H1 (cell line): ENCODE measurements around the gene LRCH1. TPM values are rescaled to one million over a fixed set of nuclear protein-coding genes. Genes with fewer than 3 reads are reported as not detected.

ENCODE experiments used
- CTCF ChIA-PET: fragments of 300-600 bp; sonication (Branson Sonifier 250); formaldehyde crosslinking; loops from one replicate; lab custom pipeline; 2021; ENCODE audit not compliant: partially characterized antibody; lab: Charles Lee
- POLR2A ChIA-PET: fragments of 300-600 bp; sonication (Branson Sonifier 250); formaldehyde crosslinking; loops from one replicate; lab custom pipeline; 2021; ENCODE audit warnings: inconsistent platforms; ENCODE audit not compliant: partially characterized antibody; lab: Charles Lee
- DNase-seq, 2 experiments: peaks; one replicate each; pipeline versions ENCODE4 v3.0.0 to v3.0.0-alpha.2; 2010 to 2022; ENCODE audit warnings: low spot score in 2 of 2, low read depth in 1 of 2, mixed read lengths in 1 of 2
- FAIRE-seq: peaks from 2 replicates; lab custom pipeline; 2011; peaks lifted over from hg19 to GRCh38; lab: Jason Lieb, UNC
- H2AFZ ChIP-seq: 2 replicates; pipeline ENCODE4 v1.8.1; 2012; ENCODE audit warnings: low read length, inconsistent platforms
- H2AK5ac ChIP-seq: 2 replicates; pipeline ENCODE4 v1.6.1; 2013; ENCODE audit warnings: low read depth, low read length
- H2BK120ac ChIP-seq: replicated peaks from 2 replicates; pipeline ENCODE3; 2013; ENCODE audit warnings: low read depth, low read length, inconsistent platforms
- H2BK12ac ChIP-seq: 2 replicates; pipeline ENCODE4 v1.6.1; 2013; ENCODE audit warnings: low read depth, low read length
- H2BK15ac ChIP-seq: 2 replicates; pipeline ENCODE4 v1.6.1; 2013; ENCODE audit warnings: low read length
- H2BK20ac ChIP-seq: 2 replicates; pipeline ENCODE4 v1.6.1; 2013; ENCODE audit warnings: low read length
- H2BK5ac ChIP-seq: 2 replicates; pipeline ENCODE4 v1.6.1; 2013; ENCODE audit warnings: low read depth, low read length
- H3K14ac ChIP-seq: 2 replicates; pipeline ENCODE4 v1.6.1; 2013; ENCODE audit warnings: inconsistent platforms; ENCODE audit not compliant: insufficient read length
- H3K18ac ChIP-seq: 2 replicates; pipeline ENCODE4 v1.6.1; 2013; ENCODE audit warnings: low read length; ENCODE audit errors: extremely low read depth
- H3K23ac ChIP-seq: 2 replicates; pipeline ENCODE4 v1.6.1; 2013; ENCODE audit warnings: inconsistent platforms; ENCODE audit not compliant: insufficient read length
- H3K23me2 ChIP-seq: 2 replicates; pipeline ENCODE4 v1.6.1; 2013; ENCODE audit warnings: low read depth, low read length
- H3K27ac ChIP-seq: 2 replicates; pipeline ENCODE4 v1.6.1; 2011; ENCODE audit warnings: low read depth, low read length, inconsistent platforms
- H3K27me3 ChIP-seq, 4 experiments: replicated peaks in 1 of 4; 1 replicate in 1 of 4; 2 replicates in 3 of 4; pipeline versions ENCODE4 v1.6.1 to v1.8.1; 2011 to 2013; ENCODE audit warnings: low read length in 3 of 4, mild to moderate bottlenecking in 3 of 4, inconsistent platforms in 2 of 4, mixed read lengths in 2 of 4, moderate library complexity in 1 of 4; ENCODE audit not compliant: control insufficient read depth in 3 of 4, insufficient read depth in 3 of 4; ENCODE audit errors: extremely low read depth in 1 of 4
- H3K36me3 ChIP-seq, 4 experiments: 2 replicates each; pipeline versions ENCODE4 v1.6.1 to v1.8.1; 2011 to 2013; ENCODE audit warnings: mild to moderate bottlenecking in 4 of 4, low read length in 3 of 4, moderate library complexity in 2 of 4, control low read depth in 1 of 4, inconsistent platforms in 1 of 4; ENCODE audit not compliant: insufficient read depth in 4 of 4, control insufficient read depth in 2 of 4
- H3K4ac ChIP-seq: replicated peaks from 2 replicates; pipeline ENCODE3; 2013; ENCODE audit warnings: low read length, low read depth, mixed read lengths, inconsistent platforms; ENCODE audit not compliant: insufficient read length
- H3K4me1 ChIP-seq, 4 experiments: replicated peaks in 1 of 4; 1 replicate in 1 of 4; 2 replicates in 3 of 4; pipeline versions ENCODE4 v1.6.1 to v1.8.1; 2011 to 2013; ENCODE audit warnings: low read length in 3 of 4, inconsistent platforms in 2 of 4, mixed read lengths in 1 of 4; ENCODE audit not compliant: insufficient read depth in 4 of 4, control insufficient read depth in 3 of 4
- H3K4me2 ChIP-seq, 2 experiments: 2 replicates each; pipeline versions ENCODE4 v1.6.1 to v1.8.1; 2011 to 2013; ENCODE audit warnings: low read depth in 2 of 2, low read length in 2 of 2, control low read depth in 1 of 2, inconsistent platforms in 1 of 2, mild to moderate bottlenecking in 1 of 2; ENCODE audit not compliant: insufficient read depth in 1 of 2
- H3K4me3 ChIP-seq, 4 experiments: fragments of 200-600, 300-600 bp in 1 of 4; sonication (generic), shearing (Covaris generic), sonication (Bioruptor Twin) in 1 of 4; 2 replicates each; pipeline versions ENCODE4 v1.5.1 to v1.8.1; 2011 to 2016; ENCODE audit warnings: low read length in 4 of 4, low read depth in 3 of 4, control low read depth in 2 of 4, inconsistent platforms in 2 of 4, mild to moderate bottlenecking in 2 of 4, mixed read lengths in 1 of 4, moderate library complexity in 1 of 4; ENCODE audit not compliant: insufficient read depth in 2 of 4; ENCODE audit errors: extremely low read depth in 1 of 4
- H3K56ac ChIP-seq: replicated peaks from 2 replicates; pipeline ENCODE3; 2013; ENCODE audit warnings: low read depth, mild to moderate bottlenecking, mixed read lengths, low read length, inconsistent platforms; ENCODE audit not compliant: insufficient read length
- H3K79me1 ChIP-seq: 2 replicates; pipeline ENCODE4 v1.6.1; 2013; ENCODE audit warnings: low read depth, low read length, control low read depth
- H3K79me2 ChIP-seq, 2 experiments: 2 replicates each; pipeline versions ENCODE4 v1.6.1 to v1.8.1; 2012 to 2013; ENCODE audit warnings: low read length in 2 of 2, mild to moderate bottlenecking in 2 of 2, inconsistent platforms in 1 of 2; ENCODE audit not compliant: insufficient read depth in 2 of 2, control insufficient read depth in 1 of 2
- H3K9ac ChIP-seq, 4 experiments: replicated peaks in 1 of 4; 1 replicate in 1 of 4; 2 replicates in 3 of 4; pipeline versions ENCODE4 v1.6.1 to v1.8.1; 2011 to 2013; ENCODE audit warnings: low read depth in 3 of 4, low read length in 3 of 4, control low read depth in 2 of 4, mild to moderate bottlenecking in 2 of 4, moderate library complexity in 2 of 4, inconsistent platforms in 1 of 4; ENCODE audit errors: extremely low read depth in 1 of 4
- H3K9me3 ChIP-seq, 2 experiments: 2 replicates each; pipeline versions ENCODE4 v1.6.1 to v1.8.1; 2012 to 2013; ENCODE audit warnings: mild to moderate bottlenecking in 2 of 2, moderate library complexity in 2 of 2, control low read depth in 1 of 2, inconsistent platforms in 1 of 2, low read depth in 1 of 2, low read length in 1 of 2, mixed read lengths in 1 of 2; ENCODE audit not compliant: insufficient read depth in 2 of 2
- H4K20me1 ChIP-seq, 2 experiments: replicated peaks in 1 of 2; 2 replicates each; pipeline versions ENCODE3 to v1.8.1; 2011 to 2013; ENCODE audit warnings: inconsistent platforms in 2 of 2, low read length in 2 of 2, mild to moderate bottlenecking in 1 of 2; ENCODE audit not compliant: insufficient read depth in 2 of 2, control insufficient read depth in 1 of 2
- H4K5ac ChIP-seq: 2 replicates; pipeline ENCODE4 v1.6.1; 2013; ENCODE audit warnings: low read length, low read depth, mixed read lengths, inconsistent platforms; ENCODE audit not compliant: insufficient read length
- H4K8ac ChIP-seq: 2 replicates; pipeline ENCODE4 v1.8.0; 2013; ENCODE audit warnings: mild to moderate bottlenecking, moderate library complexity, low read length, inconsistent platforms; ENCODE audit not compliant: insufficient read depth; ENCODE audit errors: extremely low read depth
- H4K91ac ChIP-seq: replicated peaks from 2 replicates; pipeline ENCODE3; 2013; ENCODE audit warnings: low read length, mixed read lengths, inconsistent platforms; ENCODE audit not compliant: insufficient read length
- CBX8 ChIP-seq: fragments of 300-800, 300-1000 bp; sonication (generic); IDR thresholded peaks from 2 replicates; pipeline ENCODE4 v1.7.1; 2016; ENCODE audit warnings: low read depth, low read length, borderline replicate concordance
- FOSL1 ChIP-seq: IDR thresholded peaks from 2 replicates; pipeline ENCODE4 v1.6.1; 2011; ENCODE audit warnings: mild to moderate bottlenecking, low read depth, low read length, moderate library complexity; ENCODE audit not compliant: insufficient read depth
- GABPA ChIP-seq: IDR thresholded peaks from 2 replicates; pipeline ENCODE4 v1.6.1; 2011; ENCODE audit warnings: mild to moderate bottlenecking, low read length, moderate library complexity, borderline replicate concordance; ENCODE audit not compliant: insufficient read depth
- GTF2F1 ChIP-seq: IDR thresholded peaks from 2 replicates; pipeline ENCODE4 v1.6.1; 2012; ENCODE audit warnings: low read depth, low read length, improper control_type of control experiment, borderline replicate concordance
- JUN ChIP-seq: IDR thresholded peaks from 2 replicates; pipeline ENCODE4 v1.6.1; 2011; ENCODE audit warnings: low read depth, mild to moderate bottlenecking, improper control_type of control experiment, low read length
- MAX ChIP-seq: IDR thresholded peaks from 2 replicates; pipeline ENCODE4 v1.6.1; 2012; ENCODE audit warnings: inconsistent platforms
- NANOG ChIP-seq: IDR thresholded peaks from 2 replicates; pipeline ENCODE4 v1.6.1; 2011; ENCODE audit warnings: low read length, low read depth, mild to moderate bottlenecking, inconsistent platforms; ENCODE audit not compliant: insufficient read depth, poor library complexity, severe bottlenecking
- NRF1 ChIP-seq: IDR thresholded peaks from 2 replicates; pipeline ENCODE4 v1.6.1; 2011; ENCODE audit warnings: mild to moderate bottlenecking, low read depth, low read length, improper control_type of control experiment
- RFX5 ChIP-seq: IDR thresholded peaks from 2 replicates; pipeline ENCODE4 v1.6.1; 2011; ENCODE audit warnings: low read depth, low read length, improper control_type of control experiment, borderline replicate concordance
- RNF2 ChIP-seq: fragments of 200-900, 300-1000 bp; sonication (generic); IDR thresholded peaks from 2 replicates; pipeline ENCODE4 v1.7.1; 2016; ENCODE audit warnings: borderline replicate concordance, low read depth, mild to moderate bottlenecking, antibody characterized with exemption, low read length; ENCODE audit not compliant: poor library complexity, severe bottlenecking; ENCODE audit errors: missing control alignments
- SP2 ChIP-seq: IDR thresholded peaks from 2 replicates; pipeline ENCODE4 v1.6.1; 2012; ENCODE audit warnings: mild to moderate bottlenecking, low read length, inconsistent platforms
- TAF1 ChIP-seq: IDR thresholded peaks from 2 replicates; pipeline ENCODE4 v1.6.1; 2011; ENCODE audit warnings: mild to moderate bottlenecking, low read depth, low read length
- TEAD4 ChIP-seq: IDR thresholded peaks from 2 replicates; pipeline ENCODE4 v1.6.1; 2012; ENCODE audit warnings: low read depth, low read length, inconsistent platforms, mixed read lengths
- WGBS, 2 experiments: shearing (Covaris generic) in 1 of 2; methylation state at CpG; one replicate each; pipeline versions ENCODE4 v1.1.6 to v1.1.7; 2013 to 2015; ENCODE audit warnings: low lambda C conversion rate in 2 of 2, mixed read lengths in 2 of 2, inconsistent platforms in 1 of 2, low coverage in 1 of 2, missing lambda C conversion rate in 1 of 2; ENCODE audit not compliant: insufficient replicate concordance in 2 of 2, insufficient coverage in 1 of 2, insufficient read length in 1 of 2; ENCODE audit errors: extremely low coverage in 1 of 2, missing lambda C conversion rate in 1 of 2; 5-methylcytosine and 5-hydroxymethylcytosine counted together
- polyA plus RNA-seq, 7 experiments: library from polyadenylated mRNA; depleted of rRNA in 3 of 7; stranded (reverse) in 5 of 7; unstranded in 2 of 7; fragments of >200 nt in 5 of 7; fragments of 200-250 nt in 2 of 7; gene quantifications; 1 replicate in 5 of 7; 2 replicates in 1 of 7; 4 replicates in 1 of 7; pipeline versions ENCODE4 v1.2.1 to v1.2.3, GENCODE V29; 2011 to 2013; ENCODE audit warnings: missing spikeins in 2 of 7, mixed read lengths in 2 of 7
- total RNA-seq: library from RNA; stranded (reverse); fragmentation: NEBNext Ultra II Directional; extraction: Animal tissue kit (Norgen Biotek cat#: 25700); gene quantifications from 2 replicates; pipeline ENCODE4 v1.2.1, GENCODE V29; 2021

Gene LRCH1
- total and polyA plus RNA-seq, 2 of the 8 experiments (the other 6 are each of a cell fraction or from before 2014, with no cell fraction given): 3.0 to 10.1 TPM

- H3K79me2 ChIP-seq: peaks cover 0 to 3% of the 10 kb centered on the region in 2 experiments; a peak in 1 of 4 replicates
- CTCF ChIA-PET: interaction anchor here (1.2 kb wide), 1 partner anchor 25 kb away, joined by 5 read pairs; no protein-coding TSS in a partner anchor
- TF ChIP-seq FOSL1 (no peak), JUN (no peak), RFX5 (no peak), GABPA (no peak), MAX (no peak), TEAD4 (no peak), TAF1 (no peak), RNF2 (no peak), NANOG (no peak), NRF1 (no peak), SP2 (no peak), GTF2F1 (no peak), CBX8 (no peak)
Measured at GRCh38 chr13:46578590-46578975, 25.6 kb downstream of the LRCH1 start.

More at GRCh38 chr13:46578590-46578975, 25.6 kb downstream of the LRCH1 start:
- Histone ChIP-seq H2BK15ac (no peak overlapping the region), H3K4me2 (no peak overlapping the region), H3K23ac (no peak overlapping the region), H4K8ac (no peak overlapping the region), H4K91ac (no peak overlapping the region), H3K4ac (no peak overlapping the region), H2AK5ac (no peak overlapping the region), H2BK120ac (no peak overlapping the region), H3K23me2 (no peaks in the 10 kb centered on the region; the same call in 1 of the 2 replicates), H4K5ac (no peak overlapping the region), H2BK12ac (no peak overlapping the region), H4K20me1 (peaks cover 0 to 3% of the 10 kb centered on the region in 2 experiments), H3K14ac (no peak overlapping the region), H2BK5ac (no peak overlapping the region), H3K9ac (no peak overlapping the region), H3K9me3 (no peaks in the 10 kb centered on the region), H3K4me3 (no peak overlapping the region), H3K79me1 (no peaks in the 10 kb centered on the region; the same call in none of the 2 replicates), H3K27me3 (no peaks in the 10 kb centered on the region), H3K18ac (no peak overlapping the region), H3K36me3 (no peaks in the 10 kb centered on the region), H2BK20ac (no peak overlapping the region), H3K4me1 (no peaks in the 10 kb centered on the region), H3K56ac (no peak overlapping the region), H2AFZ (no peak overlapping the region), H3K27ac (no peak overlapping the region)
- 94% methylated on average over 3 of the region's 3 CpGs; no CpG with 5 or more reads in 1 of the 2 experiments for WGBS, 2 experiments
- DNase-seq (no peak), FAIRE-seq (no peak)
- POLR2A ChIA-PET: no interaction called here
